Neutrophil (primary cell): ENCODE data around the gene RHOU.

ENCODE experiments used
- H3K27ac ChIP-seq: fragments of 200-600 bp; sonication (generic); 2 replicates; pipeline ENCODE4 v1.5.1; 2016; ENCODE audit warnings: mild to moderate bottlenecking, moderate library complexity
- H3K27me3 ChIP-seq: fragments of 200-600 bp; sonication (generic); 2 replicates; pipeline ENCODE4 v1.6.0; 2016; ENCODE audit warnings: mild to moderate bottlenecking
- H3K36me3 ChIP-seq: fragments of 200-600 bp; sonication (generic); 2 replicates; pipeline ENCODE4 v1.5.1; 2017
- H3K4me1 ChIP-seq, 2 experiments: fragments of 200-600 bp in 1 of 2; sonication (generic) in 1 of 2; 1 replicate in 1 of 2; 2 replicates in 1 of 2; pipeline versions ENCODE4 v1.5.1 to v1.6.1; 2013 to 2016; ENCODE audit warnings: low read depth in 1 of 2, low read length in 1 of 2, mild to moderate bottlenecking in 1 of 2, moderate library complexity in 1 of 2; ENCODE audit not compliant: control insufficient read depth in 1 of 2, insufficient read depth in 1 of 2
- H3K4me3 ChIP-seq, 2 experiments: fragments of 200-600 bp in 1 of 2; sonication (generic) in 1 of 2; 1 replicate in 1 of 2; 2 replicates in 1 of 2; pipeline ENCODE4 v1.5.1; 2013 to 2016; ENCODE audit warnings: low read depth in 1 of 2, low read length in 1 of 2, mild to moderate bottlenecking in 1 of 2, moderate library complexity in 1 of 2
- H3K9me3 ChIP-seq: fragments of 200-600 bp; sonication (generic); 2 replicates; pipeline ENCODE4 v1.5.1; 2016
- TF ChIP-seq, protein P1 (sequence below): fragments of 200-600 bp; sonication (generic); IDR thresholded peaks from 2 replicates; pipeline ENCODE4 v1.5.1; 2016; ENCODE audit warnings: antibody characterized with exemption

The RHOU gene

DNA sequence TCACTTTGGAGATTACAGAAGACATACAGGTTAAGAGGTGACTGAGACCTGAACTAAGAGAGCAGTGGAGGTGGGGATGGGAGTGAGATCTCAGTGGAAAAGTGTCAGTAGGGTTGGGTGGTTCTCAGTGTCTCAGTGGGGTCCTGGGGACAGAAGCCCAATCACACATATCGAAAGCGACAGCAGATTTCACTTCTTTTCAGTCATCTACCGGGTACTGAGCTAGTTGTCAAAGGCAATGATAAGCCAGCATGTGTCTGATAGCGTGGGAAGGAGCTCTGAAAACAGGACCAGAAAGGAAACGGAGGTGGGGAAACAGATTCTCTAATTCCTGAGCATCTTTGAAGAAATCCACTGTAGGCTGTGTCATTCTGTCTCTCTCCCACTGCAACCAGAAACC is 59.5 kb downstream of the RHOU start:
- Histone ChIP-seq H3K4me3 (no peak overlapping the region), H3K27me3 (no peaks in the 10 kb centered on the region), H3K4me1 (no peaks in the 10 kb centered on the region), H3K36me3 (no peaks in the 10 kb centered on the region), H3K9me3 (no peaks in the 10 kb centered on the region), H3K27ac (no peak overlapping the region)
- TF ChIP-seq, protein P1, sequence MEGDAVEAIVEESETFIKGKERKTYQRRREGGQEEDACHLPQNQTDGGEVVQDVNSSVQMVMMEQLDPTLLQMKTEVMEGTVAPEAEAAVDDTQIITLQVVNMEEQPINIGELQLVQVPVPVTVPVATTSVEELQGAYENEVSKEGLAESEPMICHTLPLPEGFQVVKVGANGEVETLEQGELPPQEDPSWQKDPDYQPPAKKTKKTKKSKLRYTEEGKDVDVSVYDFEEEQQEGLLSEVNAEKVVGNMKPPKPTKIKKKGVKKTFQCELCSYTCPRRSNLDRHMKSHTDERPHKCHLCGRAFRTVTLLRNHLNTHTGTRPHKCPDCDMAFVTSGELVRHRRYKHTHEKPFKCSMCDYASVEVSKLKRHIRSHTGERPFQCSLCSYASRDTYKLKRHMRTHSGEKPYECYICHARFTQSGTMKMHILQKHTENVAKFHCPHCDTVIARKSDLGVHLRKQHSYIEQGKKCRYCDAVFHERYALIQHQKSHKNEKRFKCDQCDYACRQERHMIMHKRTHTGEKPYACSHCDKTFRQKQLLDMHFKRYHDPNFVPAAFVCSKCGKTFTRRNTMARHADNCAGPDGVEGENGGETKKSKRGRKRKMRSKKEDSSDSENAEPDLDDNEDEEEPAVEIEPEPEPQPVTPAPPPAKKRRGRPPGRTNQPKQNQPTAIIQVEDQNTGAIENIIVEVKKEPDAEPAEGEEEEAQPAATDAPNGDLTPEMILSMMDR, result no peak

DNA sequence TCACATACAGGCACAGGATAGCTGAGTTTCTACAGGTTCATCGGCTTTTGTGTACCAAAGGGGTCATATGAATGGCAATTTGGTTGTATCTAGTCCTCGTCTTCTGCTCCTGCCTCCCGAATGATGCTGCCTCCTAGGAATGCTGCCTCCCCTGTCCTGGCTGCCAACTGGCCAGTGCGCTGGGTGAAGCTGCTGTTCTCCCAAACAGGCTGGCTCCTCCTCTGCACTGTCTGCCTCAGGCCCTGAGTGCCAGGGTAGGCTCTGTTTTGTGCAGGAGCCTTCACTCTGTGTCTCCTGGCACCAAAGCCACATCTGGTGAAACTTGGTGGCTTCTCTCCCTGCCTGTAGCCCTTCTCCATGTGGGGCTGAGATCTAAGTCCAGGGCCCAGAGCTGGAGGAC is 60.3 kb downstream of the RHOU start:
- H3K4me1 ChIP-seq, result no peaks in the 10 kb centered on the region
- no peaks in the 10 kb centered on the region for H3K36me3 ChIP-seq
- H3K27ac ChIP-seq, result no peak overlapping the region
- TF ChIP-seq, protein P1, result no peak
- H3K27me3 ChIP-seq, result no peaks in the 10 kb centered on the region
- H3K9me3 ChIP-seq, result no peaks in the 10 kb centered on the region
- no peak overlapping the region for H3K4me3 ChIP-seq
